Measurements from ENCODE around the gene OR5AU1. TPM values are rescaled to one million over a fixed set of nuclear protein-coding genes. Genes with fewer than 3 reads are reported as not detected.

The OR5AU1 gene
- polyA plus RNA-seq, 6 donors from 2014 or later: not detected

DNA sequence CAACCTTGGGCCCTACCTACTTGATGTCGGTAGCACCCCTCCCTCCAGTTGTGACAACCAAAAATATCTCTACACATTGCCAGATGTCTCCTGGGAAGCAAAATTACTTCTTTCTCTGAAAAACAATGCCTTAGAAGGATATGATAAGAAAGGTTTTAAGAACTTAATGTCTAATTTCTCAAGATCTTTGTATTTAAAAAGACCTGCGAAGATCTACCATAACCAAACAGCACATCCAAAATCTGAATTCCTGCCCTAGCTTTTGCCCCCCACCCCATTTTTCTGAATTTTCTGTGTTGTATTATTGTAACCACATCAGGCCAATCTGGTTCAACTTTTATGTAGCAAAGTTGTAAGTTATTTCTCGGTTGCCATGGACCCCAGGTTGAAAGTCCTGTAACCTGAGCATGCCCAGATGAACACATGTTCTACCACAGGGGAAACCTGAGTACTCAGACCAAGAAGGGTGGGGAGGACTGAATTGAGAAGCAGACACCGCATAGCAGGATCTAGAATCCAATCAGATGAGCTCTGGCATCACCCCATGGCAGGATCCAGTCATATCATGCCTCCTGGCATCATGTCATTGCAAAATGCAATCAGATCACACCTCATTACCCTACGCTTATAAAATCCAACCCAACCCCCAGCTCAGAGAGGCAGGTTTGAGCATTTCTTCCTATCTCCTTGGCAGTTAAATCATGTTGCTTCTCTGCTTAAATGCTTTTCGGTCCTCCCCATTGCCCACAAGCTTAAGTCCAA, 46.3 kb downstream of the OR5AU1 start:
- no peak for ATAC-seq (ENCODE audit: low read depth in 2 of 2)
- H3K4me3 Mint-ChIP-seq: no peak overlapping the region
- H3K36me3 Mint-ChIP-seq: no peaks in the 10 kb centered on the region
- no peaks in the 10 kb centered on the region for H3K27me3 Mint-ChIP-seq
- H3K27ac Mint-ChIP-seq: peak overlapping the region in 1 of 6 donors; percentile 42
- no peaks in the 10 kb centered on the region for H3K9me3 Mint-ChIP-seq
- peaks cover 3 to 12% (median 7%) of the 10 kb centered on the region in 3 donors for H3K4me1 Mint-ChIP-seq
- DNase-seq: no peak

DNA sequence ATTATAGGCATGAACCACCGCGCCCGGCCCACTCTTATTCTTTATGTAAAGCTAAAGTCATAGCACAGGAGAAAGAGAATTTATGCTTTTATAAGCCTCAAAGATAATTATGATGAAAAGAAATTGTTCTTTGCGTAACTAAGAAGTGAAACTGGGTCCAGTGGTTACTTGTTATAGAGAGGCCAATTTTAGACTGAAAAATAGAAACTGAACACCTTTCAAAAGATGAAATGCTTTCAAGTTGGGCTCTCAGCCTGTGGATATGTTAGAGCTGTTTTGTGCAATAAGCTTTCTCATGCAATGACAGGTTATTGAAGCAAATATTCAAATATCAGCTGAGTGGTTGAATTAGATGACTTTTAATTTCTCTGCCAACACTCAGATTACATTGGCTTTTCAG, 47.1 kb downstream of the OR5AU1 start:
- no peaks in the 10 kb centered on the region for H3K27me3 Mint-ChIP-seq
- H3K9me3 Mint-ChIP-seq: no peaks in the 10 kb centered on the region
- H3K27ac Mint-ChIP-seq: peak overlapping the region in 1 of 6 donors; percentile 52
- DNase-seq: no peak
- H3K36me3 Mint-ChIP-seq: no peaks in the 10 kb centered on the region
- no peak overlapping the region for H3K4me3 Mint-ChIP-seq
- no peak for ATAC-seq (ENCODE audit: low read depth in 2 of 2)
- H3K4me1 Mint-ChIP-seq: peaks cover 7 to 14% (median 9%) of the 10 kb centered on the region in 3 donors

- H3K27me3 Mint-ChIP-seq: peaks cover 0 to 4% (median 1%) of the 10 kb centered on the region in 3 donors
- no peak for ATAC-seq (ENCODE audit: low read depth in 2 of 2)
- DNase-seq: no peak
- H3K36me3 Mint-ChIP-seq: no peaks in the 10 kb centered on the region
- H3K4me3 Mint-ChIP-seq: peak overlapping the region in 2 of 8 donors; percentile 6 to 68
- no peak overlapping the region for H3K27ac Mint-ChIP-seq
- no peaks in the 10 kb centered on the region for H3K9me3 Mint-ChIP-seq
- peaks cover 13 to 25% (median 14%) of the 10 kb centered on the region in 3 donors for H3K4me1 Mint-ChIP-seq
Measured at GRCh38 chr14:21107283-21107800, 48.5 kb downstream of the OR5AU1 start.

GRCh38 chr14:21106498-21107282, 49.2 kb downstream of the OR5AU1 start:
- Mint-ChIP-seq H3K27me3 (peaks cover 0 to 8% (median 4%) of the 10 kb centered on the region in 3 donors), H3K9me3 (no peaks in the 10 kb centered on the region), H3K4me1 (peaks cover 13 to 26% (median 14%) of the 10 kb centered on the region in 3 donors), H3K36me3 (no peaks in the 10 kb centered on the region), H3K27ac (peak overlapping the region in 3 of 6 donors; percentile 7 to 47 (median 24)), H3K4me3 (peak overlapping the region in 5 of 8 donors; percentile 10 to 68 (median 19))
- peak; percentile 55 for DNase-seq
- no peak for ATAC-seq (ENCODE audit: low read depth in 2 of 2)

- no peak overlapping the region for H3K4me3 Mint-ChIP-seq
- no peak for DNase-seq
- H3K27ac Mint-ChIP-seq: no peak overlapping the region
- H3K9me3 Mint-ChIP-seq: no peaks in the 10 kb centered on the region
- peaks cover 13 to 26% (median 14%) of the 10 kb centered on the region in 3 donors for H3K4me1 Mint-ChIP-seq
- peaks cover 0 to 9% (median 4%) of the 10 kb centered on the region in 3 donors for H3K27me3 Mint-ChIP-seq
- H3K36me3 Mint-ChIP-seq: no peaks in the 10 kb centered on the region
- no peak for ATAC-seq (ENCODE audit: low read depth in 2 of 2)
Measured at GRCh38 chr14:21106176-21106497, 49.7 kb downstream of the OR5AU1 start.

- Mint-ChIP-seq H3K27me3 (peaks cover 0 to 18% (median 10%) of the 10 kb centered on the region in 3 donors), H3K4me3 (peak overlapping the region in 2 of 8 donors; percentile 91 to 96), H3K36me3 (no peaks in the 10 kb centered on the region), H3K27ac (peak overlapping the region in 2 of 6 donors; percentile 68 to 81), H3K4me1 (peaks cover 13 to 26% (median 14%) of the 10 kb centered on the region in 3 donors), H3K9me3 (no peaks in the 10 kb centered on the region)
- DNase-seq (no peak), ATAC-seq (ENCODE audit: low read depth in 2 of 2) (no peak)
Measured at GRCh38 chr14:21105095-21105494, 50.8 kb downstream of the OR5AU1 start.

Other genes with a start within 250 kb of the OR5AU1 start
- gene RNASE2, start 200.6 kb downstream of the OR5AU1 start, polyA plus RNA-seq (ENCODE audit: low read depth in 6 of 6): 1 to 10 TPM in 2 of 6 donors, under 1 TPM in 1, not detected in 3; 0.41 to 1.7 (median 1.3) TPM
- 10 to 100 TPM; 53.0 to 73.5 (median 59.7) TPM for gene METTL17, start 166.1 kb downstream of the OR5AU1 start, polyA plus RNA-seq (ENCODE audit: low read depth in 6 of 6)
- gene SLC39A2, start 156.8 kb downstream of the OR5AU1 start, polyA plus RNA-seq (ENCODE audit: low read depth in 6 of 6): not detected
- gene NDRG2, start 131.0 kb downstream of the OR5AU1 start, polyA plus RNA-seq (ENCODE audit: low read depth in 6 of 6): 1 to 10 TPM; 5.7 to 9.8 (median 7.1) TPM
- gene TPPP2, start 125.8 kb downstream of the OR5AU1 start, polyA plus RNA-seq (ENCODE audit: low read depth in 6 of 6): not detected
- not detected for gene RNASE13, start 121.3 kb downstream of the OR5AU1 start, polyA plus RNA-seq (ENCODE audit: low read depth in 6 of 6)
- not detected for gene RNASE7, start 113.7 kb downstream of the OR5AU1 start, polyA plus RNA-seq (ENCODE audit: low read depth in 6 of 6)
- not detected for gene RNASE8, start 98.2 kb downstream of the OR5AU1 start, polyA plus RNA-seq (ENCODE audit: low read depth in 6 of 6)
- gene ARHGEF40, start 85.8 kb downstream of the OR5AU1 start, polyA plus RNA-seq (ENCODE audit: low read depth in 6 of 6): under 1 TPM in 5 of 6 donors, not detected in 1; 0.07 to 0.99 (median 0.27) TPM
- 1 to 10 TPM in 1 of 6 donors, under 1 TPM in 3, not detected in 2; 0.13 to 1.1 (median 0.56) TPM for gene ZNF219, start 57.4 kb downstream of the OR5AU1 start, polyA plus RNA-seq (ENCODE audit: low read depth in 6 of 6)
- gene TMEM253, start 55.0 kb downstream of the OR5AU1 start, polyA plus RNA-seq (ENCODE audit: low read depth in 6 of 6): not detected
- gene HNRNPC, start 113.4 kb upstream of the OR5AU1 start, polyA plus RNA-seq (ENCODE audit: low read depth in 6 of 6): 1,000 to 10,000 TPM in 2 of 6 donors, 100 to 1,000 TPM in 4; 797 to 1,243 (median 873) TPM
- gene RPGRIP1, start 124.0 kb upstream of the OR5AU1 start, polyA plus RNA-seq (ENCODE audit: low read depth in 6 of 6): under 1 TPM in 1 of 6 donors, not detected in 5; 0.26 TPM
- gene SUPT16H, start 228.0 kb upstream of the OR5AU1 start, polyA plus RNA-seq (ENCODE audit: low read depth in 6 of 6): 10 to 100 TPM; 72.4 to 94.8 (median 77.8) TPM